ENCODE results near the gene RAI1.
"Not testable (repeated sequence)": the region's sequence is repeated elsewhere in the genome, so short reads cannot be mapped to it uniquely, and the experiment has no call there.

Gene RAI1

DNA sequence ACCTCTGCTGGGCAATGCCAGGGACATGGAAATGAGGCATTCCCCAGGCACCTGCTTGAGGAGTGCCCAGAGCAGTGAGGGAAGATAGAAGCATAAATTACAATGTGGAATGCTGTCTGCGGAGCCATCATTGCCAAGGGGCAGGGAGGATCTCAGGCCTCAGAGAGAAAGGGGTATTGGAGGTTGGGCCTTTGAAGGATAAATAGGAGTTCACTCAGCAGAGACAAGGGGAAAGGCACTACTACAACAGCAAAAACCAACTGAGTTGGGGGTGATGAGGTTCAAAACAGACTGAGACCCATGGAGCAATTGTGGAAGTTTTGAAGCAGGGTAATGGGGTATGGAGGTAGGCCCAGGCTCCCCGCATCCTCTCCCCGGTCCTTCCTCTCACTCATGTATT is 122.7 kb downstream of the RAI1 start:
- DNase-seq (ENCODE audit: low read depth) = no peak

DNA sequence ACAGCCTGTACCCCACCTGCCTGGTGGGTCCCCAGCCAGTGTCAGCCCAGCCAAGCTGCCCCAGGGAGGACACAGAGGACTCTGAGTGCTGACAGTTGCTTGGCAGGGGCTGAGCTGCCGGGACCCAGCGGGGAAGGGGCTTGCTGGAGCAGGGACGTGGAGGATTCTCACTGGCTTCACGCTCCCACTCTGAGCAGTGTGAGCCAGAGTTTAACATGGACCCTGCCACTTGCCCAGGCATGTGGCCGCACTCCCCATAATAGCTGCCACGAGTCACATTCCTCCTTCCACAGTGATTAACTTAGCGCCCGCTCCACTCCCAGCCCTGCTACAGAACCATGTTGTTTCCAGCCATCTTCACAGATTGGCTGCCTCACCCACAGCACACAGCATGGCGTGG is 124.3 kb downstream of the RAI1 start:
- no peak for DNase-seq (ENCODE audit: low read depth)

- no peak for DNase-seq (ENCODE audit: low read depth)
Observed at GRCh38 chr17:17806035-17806434, 124.8 kb downstream of the RAI1 start.

DNA sequence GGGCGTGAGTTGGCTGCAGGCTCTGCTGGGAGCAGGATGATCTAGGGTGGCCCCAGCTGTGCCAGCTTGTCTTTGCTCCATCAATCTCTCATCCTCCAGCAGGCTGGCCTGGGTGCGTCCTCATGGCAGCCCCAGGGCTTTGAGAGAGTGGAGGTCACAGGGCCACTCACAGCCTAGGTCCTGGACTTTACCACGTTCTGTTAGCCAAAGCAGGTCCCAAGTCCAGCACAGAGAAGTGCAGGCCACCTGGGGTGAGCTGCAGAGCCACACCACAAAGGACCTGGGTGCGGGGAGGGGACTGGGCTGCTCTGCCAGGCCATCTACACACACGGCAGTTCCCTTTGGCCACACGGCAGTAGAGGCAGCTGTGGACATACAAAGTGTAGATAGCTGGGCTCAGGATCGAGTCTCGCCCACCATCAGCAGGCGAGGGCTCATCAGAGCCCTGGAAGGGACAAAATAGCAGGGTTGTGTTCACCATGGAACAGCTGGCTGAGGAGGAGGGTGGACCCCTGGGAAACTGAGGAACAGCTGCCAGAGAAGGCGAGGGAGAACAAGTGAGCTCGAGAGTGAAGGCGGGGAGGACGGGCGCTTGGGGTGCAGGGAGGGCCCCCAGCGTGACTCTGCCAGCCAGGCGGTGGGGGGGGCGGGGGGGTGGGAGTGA is 125.5 kb downstream of the RAI1 start:
- no peak for DNase-seq (ENCODE audit: low read depth)

DNA sequence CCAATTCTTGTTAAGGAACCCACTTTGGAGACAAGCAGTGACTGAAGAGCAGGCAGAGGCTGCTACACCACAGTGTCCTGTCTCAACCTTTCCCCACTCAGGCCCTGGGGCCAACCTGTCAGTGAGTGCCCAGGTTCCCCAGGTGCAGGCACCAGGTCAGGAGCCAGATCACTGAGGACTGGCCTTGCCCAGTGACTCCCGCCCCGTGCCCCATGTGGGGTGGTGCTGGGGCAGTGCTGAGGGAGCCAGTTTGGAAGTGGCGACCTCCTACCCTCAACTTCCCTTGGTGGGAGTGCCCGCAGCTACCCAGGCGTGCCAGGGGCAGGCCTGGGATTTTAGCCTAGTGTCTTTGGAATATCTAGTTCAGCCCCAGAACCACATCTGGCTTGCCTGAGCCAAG is 126.2 kb downstream of the RAI1 start:
- no peak for DNase-seq (ENCODE audit: low read depth)

GRCh38 chr17:17808200-17808599 is 126.9 kb downstream of the RAI1 start:
- DNase-seq (ENCODE audit: low read depth) = not testable (repeated sequence)

DNA sequence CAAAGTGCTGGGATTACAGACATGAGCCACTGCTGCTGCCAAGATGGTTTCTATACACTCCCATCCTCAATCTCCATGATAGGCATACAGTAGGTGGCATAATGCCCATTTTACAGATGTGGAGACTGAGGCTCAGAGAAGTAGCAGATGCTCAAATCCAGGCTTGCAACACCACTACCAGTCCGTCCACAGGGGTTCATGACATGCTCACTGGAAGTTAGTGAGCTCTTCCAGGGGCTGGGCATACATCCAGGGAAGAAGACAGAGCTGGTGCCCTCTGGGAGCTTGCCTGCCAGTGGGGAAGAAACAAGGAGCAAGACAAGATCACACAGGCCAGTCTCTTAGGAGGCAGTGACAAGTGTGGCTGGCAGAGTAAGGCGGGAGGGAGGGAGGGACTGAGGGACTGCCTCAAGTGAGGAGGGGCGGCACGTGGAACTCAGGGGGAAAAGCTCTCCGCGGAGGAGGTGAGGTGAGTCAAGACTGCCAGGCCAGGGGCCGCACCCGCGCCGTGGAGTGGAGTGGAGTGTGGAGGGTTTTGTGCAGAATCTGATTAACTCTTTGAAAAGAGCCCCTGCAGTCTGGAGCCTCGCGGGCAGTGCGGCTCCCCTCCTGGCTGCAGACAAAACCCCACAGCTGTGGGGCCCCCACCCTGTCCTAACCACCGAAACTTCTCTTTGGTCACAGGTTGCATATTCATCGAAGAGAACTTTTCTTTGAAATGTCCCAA is 127.6 kb downstream of the RAI1 start:
- peak; percentile 75 for DNase-seq (ENCODE audit: low read depth)

DNA sequence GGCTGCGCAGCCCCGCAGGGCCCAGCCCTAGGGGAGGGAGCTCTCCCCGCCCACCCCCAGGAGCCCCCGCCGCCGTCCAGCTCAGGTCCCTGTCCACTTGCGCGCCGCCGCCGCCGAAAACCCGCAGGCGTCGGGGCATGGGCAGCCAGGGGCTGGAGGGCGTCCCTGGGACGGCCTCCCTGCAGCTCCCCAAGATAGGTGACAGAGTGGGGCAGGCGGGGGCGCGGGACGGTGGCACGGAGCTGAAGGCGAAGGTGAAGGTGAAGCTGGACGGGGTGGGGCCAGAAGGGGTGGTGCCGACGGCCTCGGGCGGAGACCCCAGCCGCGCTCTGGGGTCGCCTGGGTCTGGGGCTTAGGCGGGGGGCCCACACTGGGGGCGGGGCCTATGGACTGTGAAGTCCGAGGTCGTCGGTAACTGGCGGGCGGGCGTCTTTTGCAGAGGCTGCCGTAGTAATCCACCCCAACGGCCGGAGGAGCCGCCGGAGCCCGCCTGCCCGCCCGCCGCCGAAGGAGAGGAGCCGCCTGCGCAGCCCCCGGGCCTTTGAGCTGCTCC is 128.3 kb downstream of the RAI1 start:
- DNase-seq (ENCODE audit: low read depth) = no peak

GRCh38 chr17:17810084-17810894 is 129.0 kb downstream of the RAI1 start:
- peak; percentile 75 for DNase-seq (ENCODE audit: low read depth)

DNA sequence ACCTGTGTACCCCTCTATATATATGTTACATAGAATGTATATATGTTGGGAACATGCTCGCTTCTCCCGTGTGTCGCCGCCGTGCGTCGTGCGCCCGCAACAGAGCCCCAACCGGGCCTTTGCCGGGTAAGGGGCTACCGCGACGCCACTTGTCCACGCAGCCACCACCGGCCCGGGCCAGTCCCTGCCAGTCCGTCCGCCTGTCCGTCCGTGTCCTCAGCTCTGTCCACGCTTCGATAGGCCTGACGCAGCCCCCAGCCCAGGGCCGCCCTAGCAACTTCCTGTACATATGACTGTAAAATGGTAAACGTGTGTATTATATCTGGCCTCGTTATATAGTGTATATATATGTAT is 129.6 kb downstream of the RAI1 start:
- DNase-seq (ENCODE audit: low read depth) = no peak

GRCh38 chr17:17811381-17812210 is 130.3 kb downstream of the RAI1 start:
- peak; percentile 7 for DNase-seq (ENCODE audit: low read depth)

GRCh38 chr17:17812211-17813054 is 131.2 kb downstream of the RAI1 start:
- DNase-seq (ENCODE audit: low read depth) = peak; percentile 61

DNA sequence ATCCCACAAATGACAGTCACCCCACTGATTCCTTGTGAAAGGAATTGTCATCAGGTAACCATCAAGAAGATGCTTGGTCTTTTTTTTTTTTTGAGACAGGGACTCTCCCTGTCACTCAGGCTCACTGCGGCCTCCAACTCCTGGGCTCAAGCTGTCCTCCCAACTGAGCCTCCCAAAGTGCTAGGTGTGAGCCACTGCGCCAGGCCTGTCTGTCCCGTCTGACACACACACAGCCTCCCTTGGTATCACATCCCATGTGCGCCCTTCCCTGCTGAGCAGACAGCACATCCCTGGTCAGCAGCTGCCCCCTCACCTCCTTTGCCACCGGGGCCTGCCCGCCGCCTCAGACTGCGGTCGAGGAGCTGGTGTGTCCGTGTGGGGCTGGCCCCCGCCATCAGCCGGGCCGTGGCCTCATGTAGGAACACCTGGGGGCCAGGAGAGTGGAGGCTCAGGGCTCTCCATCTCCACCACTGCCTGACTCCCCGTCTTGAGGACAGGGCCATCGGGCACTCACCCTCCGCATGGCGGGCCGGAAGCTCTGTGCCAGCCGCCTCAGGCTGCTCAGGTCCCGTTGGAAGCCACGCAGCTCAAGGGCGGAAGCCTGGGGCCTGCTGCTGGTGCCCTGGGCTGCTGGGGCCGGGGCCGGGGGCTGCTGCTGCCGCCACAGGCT is 131.9 kb downstream of the RAI1 start:
- no peak for DNase-seq (ENCODE audit: low read depth)

- DNase-seq (ENCODE audit: low read depth) = no peak
Observed at GRCh38 chr17:17813725-17814095, 132.5 kb downstream of the RAI1 start.

GRCh38 chr17:17814162-17815061 is 133.2 kb downstream of the RAI1 start:
- no peak for DNase-seq (ENCODE audit: low read depth)

- no peak for DNase-seq (ENCODE audit: low read depth)
Observed at GRCh38 chr17:17815062-17815406, 133.8 kb downstream of the RAI1 start.

DNA sequence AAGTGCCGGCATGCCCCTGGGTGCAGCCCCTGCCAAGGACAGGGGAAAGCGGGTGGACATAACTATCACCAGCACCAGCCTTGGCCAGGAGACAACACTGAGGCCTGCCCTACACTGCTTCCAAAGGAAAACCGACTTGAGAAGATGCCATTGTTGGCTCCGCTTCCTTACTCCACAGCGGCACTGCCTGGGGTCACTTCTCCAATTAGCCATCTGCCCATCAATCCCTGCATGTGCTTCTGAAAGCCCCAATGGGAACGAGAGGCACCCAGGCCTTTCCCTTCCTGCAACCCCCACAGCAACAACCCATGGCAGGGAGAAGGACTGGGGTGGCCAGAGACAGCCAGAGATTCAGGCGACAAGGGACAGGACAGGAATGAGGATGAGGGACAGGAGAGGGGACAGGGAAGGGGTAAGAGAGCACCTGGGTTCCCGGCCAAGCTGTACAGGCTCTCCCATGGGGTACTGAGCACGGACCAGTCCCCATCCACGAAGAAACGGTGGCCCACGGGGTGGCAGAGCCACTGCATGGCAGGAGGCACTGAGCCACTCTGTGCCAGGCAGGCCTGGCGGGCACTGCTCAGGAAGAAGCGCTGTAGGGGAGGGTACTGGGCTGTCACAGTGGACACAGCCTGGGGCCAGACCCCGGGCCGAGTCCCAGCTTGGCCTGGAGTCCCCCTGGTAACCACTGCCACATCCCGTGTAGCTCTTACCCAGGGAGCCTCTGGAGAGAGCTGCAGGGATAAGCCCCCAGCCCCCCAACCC is 134.4 kb downstream of the RAI1 start:
- no peak for DNase-seq (ENCODE audit: low read depth)

- no peak for DNase-seq (ENCODE audit: low read depth)
Observed at GRCh38 chr17:17816240-17816814, 135.1 kb downstream of the RAI1 start.
